Upper lobe of left lung (tissue), 4 donors: ENCODE data around the gene ZNF280D.

Experiments
- CTCF ChIP-seq, 6 experiments: fragments of 450-650 bp in 4 of 6; fragments of 200-600 bp in 2 of 6; sonication (generic) in 2 of 6; IDR thresholded peaks; one replicate each; pipeline ENCODE4 v1.5.1; 2016 to 2019; ENCODE audit warnings: antibody characterized with exemption in 6 of 6
- POLR2A ChIP-seq, 4 donors: fragments of 450-650 bp; IDR thresholded peaks; one replicate each; pipeline ENCODE4 v1.5.1; 2016 to 2017; ENCODE audit warnings: antibody characterized with exemption in 4 of 4, mild to moderate bottlenecking in 2 of 4
- POLR2AphosphoS5 ChIP-seq, 2 donors: sonication (generic); formaldehyde crosslinking; IDR thresholded peaks; one replicate each; pipeline ENCODE4 v1.5.1; 2017; ENCODE audit warnings: antibody characterized with exemption in 2 of 2

- TF ChIP-seq POLR2A (IDR thresholded peaks at IDR 0.05) (no peak), CTCF (IDR thresholded peaks at IDR 0.05) (no peak), POLR2AphosphoS5 (IDR thresholded peaks at IDR 0.05) (no peak)
These were observed 35.0 kb downstream of the ZNF280D start for GRCh38 chr15:56698270-56698669.
